ENCODE results near the gene DUT.

The DUT gene

GRCh38 chr15:48358229-48359152 lies 27.3 kb downstream of the DUT start:
- H3K9me2 ChIP-seq (replicated peaks; ENCODE audit: insufficient read depth, low read length): no peaks in the 10 kb centered on the region
- no peak overlapping the region for H3K4me2 ChIP-seq (ENCODE audit: low read depth, low read length, poor library complexity, severe bottlenecking)
- H3K27me3 ChIP-seq (ENCODE audit: low read length): no peaks in the 10 kb centered on the region
- H3K9me3 ChIP-seq (ENCODE audit: insufficient read depth, low read length): no peaks in the 10 kb centered on the region
- no peak overlapping the region for H3K4me3 ChIP-seq (ENCODE audit: insufficient read depth, low read length, poor library complexity, severe bottlenecking)
- H3K9ac ChIP-seq (ENCODE audit: low read length): no peak overlapping the region
- no peak overlapping the region for H3K27ac ChIP-seq (ENCODE audit: low read depth, low read length)
- H3K36me3 ChIP-seq (ENCODE audit: low read length): no peaks in the 10 kb centered on the region
- H2AFZ ChIP-seq (ENCODE audit: low read depth, low read length, severe bottlenecking): no peak overlapping the region
- H4K20me1 ChIP-seq (ENCODE audit: low read depth, low read length): no peaks in the 10 kb centered on the region
- H3F3A ChIP-seq (ENCODE audit: insufficient read depth): no peaks in the 10 kb centered on the region
- H3K79me2 ChIP-seq (ENCODE audit: insufficient read depth, low read length): no peaks in the 10 kb centered on the region
- TF ChIP-seq, protein P1, sequence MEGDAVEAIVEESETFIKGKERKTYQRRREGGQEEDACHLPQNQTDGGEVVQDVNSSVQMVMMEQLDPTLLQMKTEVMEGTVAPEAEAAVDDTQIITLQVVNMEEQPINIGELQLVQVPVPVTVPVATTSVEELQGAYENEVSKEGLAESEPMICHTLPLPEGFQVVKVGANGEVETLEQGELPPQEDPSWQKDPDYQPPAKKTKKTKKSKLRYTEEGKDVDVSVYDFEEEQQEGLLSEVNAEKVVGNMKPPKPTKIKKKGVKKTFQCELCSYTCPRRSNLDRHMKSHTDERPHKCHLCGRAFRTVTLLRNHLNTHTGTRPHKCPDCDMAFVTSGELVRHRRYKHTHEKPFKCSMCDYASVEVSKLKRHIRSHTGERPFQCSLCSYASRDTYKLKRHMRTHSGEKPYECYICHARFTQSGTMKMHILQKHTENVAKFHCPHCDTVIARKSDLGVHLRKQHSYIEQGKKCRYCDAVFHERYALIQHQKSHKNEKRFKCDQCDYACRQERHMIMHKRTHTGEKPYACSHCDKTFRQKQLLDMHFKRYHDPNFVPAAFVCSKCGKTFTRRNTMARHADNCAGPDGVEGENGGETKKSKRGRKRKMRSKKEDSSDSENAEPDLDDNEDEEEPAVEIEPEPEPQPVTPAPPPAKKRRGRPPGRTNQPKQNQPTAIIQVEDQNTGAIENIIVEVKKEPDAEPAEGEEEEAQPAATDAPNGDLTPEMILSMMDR (IDR thresholded peaks at IDR 0.05; ENCODE audit: insufficient read depth, low read length, poor library complexity, severe bottlenecking): peak; percentile 25
- TF ChIP-seq EZH2phosphoT487 (conservative IDR thresholded peaks at IDR 0.05; ENCODE audit: low read length): no peak

DNA sequence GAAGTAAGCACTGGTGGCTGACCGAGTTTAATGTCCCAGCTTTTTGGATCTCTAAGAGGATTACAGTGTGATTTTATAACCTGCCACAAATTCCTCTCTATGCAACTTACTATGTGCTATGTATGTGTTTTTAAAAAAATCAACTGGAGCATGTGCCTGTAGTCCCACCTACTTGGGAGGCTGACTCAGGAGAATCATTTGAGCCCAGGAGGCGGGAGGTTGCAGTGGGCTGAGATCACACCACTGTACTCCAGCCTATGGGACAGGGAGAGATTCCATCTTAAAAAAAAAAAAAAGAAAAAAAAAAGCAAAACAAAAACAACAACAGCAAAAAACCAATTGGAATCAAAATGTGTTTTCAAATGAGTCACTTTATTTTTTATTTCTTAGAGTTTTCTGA lies 29.6 kb downstream of the DUT start:
- no peak overlapping the region for H2AFZ ChIP-seq (ENCODE audit: low read depth, low read length, severe bottlenecking)
- H3K9me3 ChIP-seq (ENCODE audit: insufficient read depth, low read length): no peaks in the 10 kb centered on the region
- H3K36me3 ChIP-seq (ENCODE audit: low read length): no peaks in the 10 kb centered on the region
- no peaks in the 10 kb centered on the region for H3K9me2 ChIP-seq (replicated peaks; ENCODE audit: insufficient read depth, low read length)
- no peaks in the 10 kb centered on the region for H4K20me1 ChIP-seq (ENCODE audit: low read depth, low read length)
- H3K27ac ChIP-seq (ENCODE audit: low read depth, low read length): no peak overlapping the region
- no peaks in the 10 kb centered on the region; the same call in 1 of the 2 replicates for H3K27me3 ChIP-seq (ENCODE audit: low read length)
- no peaks in the 10 kb centered on the region for H3K79me2 ChIP-seq (ENCODE audit: insufficient read depth, low read length)
- no peaks in the 10 kb centered on the region for H3F3A ChIP-seq (ENCODE audit: insufficient read depth)
- no peak overlapping the region for H3K4me2 ChIP-seq (ENCODE audit: low read depth, low read length, poor library complexity, severe bottlenecking)
- H3K9ac ChIP-seq (ENCODE audit: low read length): no peak overlapping the region
- TF ChIP-seq EZH2phosphoT487 (conservative IDR thresholded peaks at IDR 0.05; ENCODE audit: low read length): no peak
- TF ChIP-seq, protein P1 (IDR thresholded peaks at IDR 0.05; ENCODE audit: insufficient read depth, low read length, poor library complexity, severe bottlenecking): no peak
- H3K4me3 ChIP-seq (ENCODE audit: insufficient read depth, low read length, poor library complexity, severe bottlenecking): no peak overlapping the region

DNA sequence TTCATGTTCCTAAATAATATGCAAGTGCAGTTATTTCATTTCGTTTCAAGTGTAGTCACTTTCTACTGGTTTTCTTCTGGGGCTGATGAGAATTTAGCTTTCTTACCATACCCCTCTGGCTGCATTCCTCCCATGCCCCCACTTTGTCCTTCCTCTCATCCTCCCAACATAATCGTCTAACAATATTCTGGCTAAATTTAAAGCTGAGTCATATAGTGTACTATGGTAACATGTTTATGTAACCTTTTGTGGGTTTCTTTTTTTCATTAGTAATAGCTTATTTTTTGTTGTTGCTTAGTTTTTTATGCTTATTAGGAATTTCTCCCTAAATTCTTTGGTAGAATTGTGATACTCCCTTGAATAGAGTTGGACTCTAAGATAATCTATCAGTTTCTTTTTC lies 30.5 kb downstream of the DUT start:
- Histone ChIP-seq H3K36me3 (ENCODE audit: low read length) (no peaks in the 10 kb centered on the region), H3F3A (ENCODE audit: insufficient read depth) (no peaks in the 10 kb centered on the region), H3K27me3 (ENCODE audit: low read length) (no peaks in the 10 kb centered on the region; the same call in 1 of the 2 replicates), H3K4me2 (ENCODE audit: low read depth, low read length, poor library complexity, severe bottlenecking) (no peak overlapping the region), H2AFZ (ENCODE audit: low read depth, low read length, severe bottlenecking) (no peak overlapping the region), H3K79me2 (ENCODE audit: insufficient read depth, low read length) (no peaks in the 10 kb centered on the region), H4K20me1 (ENCODE audit: low read depth, low read length) (no peaks in the 10 kb centered on the region), H3K4me3 (ENCODE audit: insufficient read depth, low read length, poor library complexity, severe bottlenecking) (no peak overlapping the region), H3K9ac (ENCODE audit: low read length) (no peak overlapping the region), H3K9me2 (replicated peaks; ENCODE audit: insufficient read depth, low read length) (no peaks in the 10 kb centered on the region), H3K27ac (ENCODE audit: low read depth, low read length) (no peak overlapping the region), H3K9me3 (ENCODE audit: insufficient read depth, low read length) (no peaks in the 10 kb centered on the region)
- TF ChIP-seq EZH2phosphoT487 (conservative IDR thresholded peaks at IDR 0.05; ENCODE audit: low read length): no peak
- TF ChIP-seq, protein P1 (IDR thresholded peaks at IDR 0.05; ENCODE audit: insufficient read depth, low read length, poor library complexity, severe bottlenecking): no peak
